ENCODE measurements around the gene DNM3. TPM values are rescaled to one million over a fixed set of nuclear protein-coding genes. Genes with fewer than 3 reads are reported as not detected.

DNM3 gene
- total and polyA plus RNA-seq, 2 experiments from 2014 or later, result 5.2 to 12.2 TPM

DNA sequence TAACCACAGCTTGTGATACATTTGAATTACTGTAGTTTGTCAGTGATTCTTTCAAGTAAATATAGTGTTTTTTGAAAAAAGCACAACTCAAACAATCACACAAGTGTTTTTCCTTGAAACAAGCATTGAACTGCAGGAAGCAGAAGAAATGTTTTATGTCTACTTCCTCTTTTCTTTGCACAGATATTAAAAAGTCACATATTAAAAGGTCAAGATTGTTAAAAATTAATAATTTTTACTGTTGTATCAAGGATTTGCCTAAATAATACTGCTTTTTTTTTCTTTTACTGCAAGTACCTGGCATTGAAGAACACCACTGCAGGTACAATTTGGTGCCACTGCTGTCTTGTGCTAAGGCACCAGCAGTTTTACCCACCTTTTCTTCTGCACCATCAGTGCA, 365.0 kb downstream of the DNM3 start:
- H3K4me1 Mint-ChIP-seq, result no peaks in the 10 kb centered on the region
- ATAC-seq, result no peak

More for the DNA sequence above, 365.0 kb downstream of the DNM3 start:
- Histone ChIP-seq H3K4me2 (no peak overlapping the region), H3K4me3 (no peak overlapping the region), H3K9me2 (ENCODE audit: insufficient read depth) (no peaks in the 10 kb centered on the region), H3K79me2 (replicated peaks; ENCODE audit: insufficient read depth) (no peaks in the 10 kb centered on the region), H2AFZ (no peak overlapping the region), H3K4me1 (ENCODE audit: insufficient read depth) (no peaks in the 10 kb centered on the region), H3K27me3 (ENCODE audit: insufficient read depth) (no peaks in the 10 kb centered on the region), H3K36me3 (ENCODE audit: insufficient read depth) (no peaks in the 10 kb centered on the region), H3K27ac (ENCODE audit: low read depth) (no peak overlapping the region), H3F3A (replicated peaks; ENCODE audit: low read depth) (no peaks in the 10 kb centered on the region), H4K20me1 (replicated peaks; ENCODE audit: insufficient read depth) (no peaks in the 10 kb centered on the region)
- Mint-ChIP-seq H3K36me3 (ENCODE audit: low read depth) (no peaks in the 10 kb centered on the region), H3K27ac (no peak overlapping the region), H3K27me3 (ENCODE audit: insufficient read depth, low read depth, poor library complexity) (peaks cover 2% of the 10 kb centered on the region), H3K9me3 (no peaks in the 10 kb centered on the region), H3K4me3 (no peak overlapping the region)
- no peak for DNase-seq (ENCODE audit: low spot score)
- TF ChIP-seq CREB1 (CRISPR knock-in tag; IDR thresholded peaks at IDR 0.05; ENCODE audit: low read depth) (no peak), EZH2phosphoT487 (IDR thresholded peaks at IDR 0.05; ENCODE audit: unreplicated experiment) (no peak), ZNF114 (CRISPR knock-in tag; IDR thresholded peaks at IDR 0.05) (no peak), JUNB (IDR thresholded peaks at IDR 0.05; ENCODE audit: unreplicated experiment) (no peak), NANOG (IDR thresholded peaks at IDR 0.05; ENCODE audit: borderline replicate concordance) (no peak), ZNF331 (CRISPR knock-in tag; IDR thresholded peaks at IDR 0.05; ENCODE audit: low read depth) (no peak), POLR2AphosphoS5 (IDR thresholded peaks at IDR 0.05; ENCODE audit: low read depth) (no peak), EZH2 (IDR thresholded peaks at IDR 0.05; ENCODE audit: low read depth, unreplicated experiment) (no peak)
- TF ChIP-seq, protein P1, sequence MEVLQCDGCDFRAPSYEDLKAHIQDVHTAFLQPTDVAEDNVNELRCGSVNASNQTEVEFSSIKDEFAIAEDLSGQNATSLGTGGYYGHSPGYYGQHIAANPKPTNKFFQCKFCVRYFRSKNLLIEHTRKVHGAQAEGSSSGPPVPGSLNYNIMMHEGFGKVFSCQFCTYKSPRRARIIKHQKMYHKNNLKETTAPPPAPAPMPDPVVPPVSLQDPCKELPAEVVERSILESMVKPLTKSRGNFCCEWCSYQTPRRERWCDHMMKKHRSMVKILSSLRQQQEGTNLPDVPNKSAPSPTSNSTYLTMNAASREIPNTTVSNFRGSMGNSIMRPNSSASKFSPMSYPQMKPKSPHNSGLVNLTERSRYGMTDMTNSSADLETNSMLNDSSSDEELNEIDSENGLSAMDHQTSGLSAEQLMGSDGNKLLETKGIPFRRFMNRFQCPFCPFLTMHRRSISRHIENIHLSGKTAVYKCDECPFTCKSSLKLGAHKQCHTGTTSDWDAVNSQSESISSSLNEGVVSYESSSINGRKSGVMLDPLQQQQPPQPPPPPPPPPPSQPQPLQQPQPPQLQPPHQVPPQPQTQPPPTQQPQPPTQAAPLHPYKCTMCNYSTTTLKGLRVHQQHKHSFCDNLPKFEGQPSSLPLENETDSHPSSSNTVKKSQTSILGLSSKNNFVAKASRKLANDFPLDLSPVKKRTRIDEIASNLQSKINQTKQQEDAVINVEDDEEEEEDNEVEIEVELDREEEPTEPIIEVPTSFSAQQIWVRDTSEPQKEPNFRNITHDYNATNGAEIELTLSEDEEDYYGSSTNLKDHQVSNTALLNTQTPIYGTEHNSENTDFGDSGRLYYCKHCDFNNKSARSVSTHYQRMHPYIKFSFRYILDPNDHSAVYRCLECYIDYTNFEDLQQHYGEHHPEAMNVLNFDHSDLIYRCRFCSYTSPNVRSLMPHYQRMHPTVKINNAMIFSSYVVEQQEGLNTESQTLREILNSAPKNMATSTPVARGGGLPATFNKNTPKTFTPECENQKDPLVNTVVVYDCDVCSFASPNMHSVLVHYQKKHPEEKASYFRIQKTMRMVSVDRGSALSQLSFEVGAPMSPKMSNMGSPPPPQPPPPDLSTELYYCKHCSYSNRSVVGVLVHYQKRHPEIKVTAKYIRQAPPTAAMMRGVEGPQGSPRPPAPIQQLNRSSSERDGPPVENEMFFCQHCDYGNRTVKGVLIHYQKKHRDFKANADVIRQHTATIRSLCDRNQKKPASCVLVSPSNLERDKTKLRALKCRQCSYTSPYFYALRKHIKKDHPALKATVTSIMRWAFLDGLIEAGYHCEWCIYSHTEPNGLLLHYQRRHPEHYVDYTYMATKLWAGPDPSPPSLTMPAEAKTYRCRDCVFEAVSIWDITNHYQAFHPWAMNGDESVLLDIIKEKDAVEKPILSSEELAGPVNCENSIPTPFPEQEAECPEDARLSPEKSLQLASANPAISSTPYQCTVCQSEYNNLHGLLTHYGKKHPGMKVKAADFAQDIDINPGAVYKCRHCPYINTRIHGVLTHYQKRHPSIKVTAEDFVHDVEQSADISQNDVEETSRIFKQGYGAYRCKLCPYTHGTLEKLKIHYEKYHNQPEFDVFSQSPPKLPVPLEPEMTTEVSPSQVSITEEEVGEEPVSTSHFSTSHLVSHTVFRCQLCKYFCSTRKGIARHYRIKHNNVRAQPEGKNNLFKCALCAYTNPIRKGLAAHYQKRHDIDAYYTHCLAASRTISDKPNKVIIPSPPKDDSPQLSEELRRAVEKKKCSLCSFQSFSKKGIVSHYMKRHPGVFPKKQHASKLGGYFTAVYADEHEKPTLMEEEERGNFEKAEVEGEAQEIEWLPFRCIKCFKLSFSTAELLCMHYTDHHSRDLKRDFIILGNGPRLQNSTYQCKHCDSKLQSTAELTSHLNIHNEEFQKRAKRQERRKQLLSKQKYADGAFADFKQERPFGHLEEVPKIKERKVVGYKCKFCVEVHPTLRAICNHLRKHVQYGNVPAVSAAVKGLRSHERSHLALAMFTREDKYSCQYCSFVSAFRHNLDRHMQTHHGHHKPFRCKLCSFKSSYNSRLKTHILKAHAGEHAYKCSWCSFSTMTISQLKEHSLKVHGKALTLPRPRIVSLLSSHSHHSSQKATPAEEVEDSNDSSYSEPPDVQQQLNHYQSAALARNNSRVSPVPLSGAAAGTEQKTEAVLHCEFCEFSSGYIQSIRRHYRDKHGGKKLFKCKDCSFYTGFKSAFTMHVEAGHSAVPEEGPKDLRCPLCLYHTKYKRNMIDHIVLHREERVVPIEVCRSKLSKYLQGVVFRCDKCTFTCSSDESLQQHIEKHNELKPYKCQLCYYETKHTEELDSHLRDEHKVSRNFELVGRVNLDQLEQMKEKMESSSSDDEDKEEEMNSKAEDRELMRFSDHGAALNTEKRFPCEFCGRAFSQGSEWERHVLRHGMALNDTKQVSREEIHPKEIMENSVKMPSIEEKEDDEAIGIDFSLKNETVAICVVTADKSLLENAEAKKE (CRISPR knock-in tag; IDR thresholded peaks at IDR 0.05), result no peak
- TF ChIP-seq, protein P2, sequence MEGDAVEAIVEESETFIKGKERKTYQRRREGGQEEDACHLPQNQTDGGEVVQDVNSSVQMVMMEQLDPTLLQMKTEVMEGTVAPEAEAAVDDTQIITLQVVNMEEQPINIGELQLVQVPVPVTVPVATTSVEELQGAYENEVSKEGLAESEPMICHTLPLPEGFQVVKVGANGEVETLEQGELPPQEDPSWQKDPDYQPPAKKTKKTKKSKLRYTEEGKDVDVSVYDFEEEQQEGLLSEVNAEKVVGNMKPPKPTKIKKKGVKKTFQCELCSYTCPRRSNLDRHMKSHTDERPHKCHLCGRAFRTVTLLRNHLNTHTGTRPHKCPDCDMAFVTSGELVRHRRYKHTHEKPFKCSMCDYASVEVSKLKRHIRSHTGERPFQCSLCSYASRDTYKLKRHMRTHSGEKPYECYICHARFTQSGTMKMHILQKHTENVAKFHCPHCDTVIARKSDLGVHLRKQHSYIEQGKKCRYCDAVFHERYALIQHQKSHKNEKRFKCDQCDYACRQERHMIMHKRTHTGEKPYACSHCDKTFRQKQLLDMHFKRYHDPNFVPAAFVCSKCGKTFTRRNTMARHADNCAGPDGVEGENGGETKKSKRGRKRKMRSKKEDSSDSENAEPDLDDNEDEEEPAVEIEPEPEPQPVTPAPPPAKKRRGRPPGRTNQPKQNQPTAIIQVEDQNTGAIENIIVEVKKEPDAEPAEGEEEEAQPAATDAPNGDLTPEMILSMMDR (conservative IDR thresholded peaks at IDR 0.05; ENCODE audit: low read depth in 2 of 2), result no peak
- TF ChIP-seq, protein P3, sequence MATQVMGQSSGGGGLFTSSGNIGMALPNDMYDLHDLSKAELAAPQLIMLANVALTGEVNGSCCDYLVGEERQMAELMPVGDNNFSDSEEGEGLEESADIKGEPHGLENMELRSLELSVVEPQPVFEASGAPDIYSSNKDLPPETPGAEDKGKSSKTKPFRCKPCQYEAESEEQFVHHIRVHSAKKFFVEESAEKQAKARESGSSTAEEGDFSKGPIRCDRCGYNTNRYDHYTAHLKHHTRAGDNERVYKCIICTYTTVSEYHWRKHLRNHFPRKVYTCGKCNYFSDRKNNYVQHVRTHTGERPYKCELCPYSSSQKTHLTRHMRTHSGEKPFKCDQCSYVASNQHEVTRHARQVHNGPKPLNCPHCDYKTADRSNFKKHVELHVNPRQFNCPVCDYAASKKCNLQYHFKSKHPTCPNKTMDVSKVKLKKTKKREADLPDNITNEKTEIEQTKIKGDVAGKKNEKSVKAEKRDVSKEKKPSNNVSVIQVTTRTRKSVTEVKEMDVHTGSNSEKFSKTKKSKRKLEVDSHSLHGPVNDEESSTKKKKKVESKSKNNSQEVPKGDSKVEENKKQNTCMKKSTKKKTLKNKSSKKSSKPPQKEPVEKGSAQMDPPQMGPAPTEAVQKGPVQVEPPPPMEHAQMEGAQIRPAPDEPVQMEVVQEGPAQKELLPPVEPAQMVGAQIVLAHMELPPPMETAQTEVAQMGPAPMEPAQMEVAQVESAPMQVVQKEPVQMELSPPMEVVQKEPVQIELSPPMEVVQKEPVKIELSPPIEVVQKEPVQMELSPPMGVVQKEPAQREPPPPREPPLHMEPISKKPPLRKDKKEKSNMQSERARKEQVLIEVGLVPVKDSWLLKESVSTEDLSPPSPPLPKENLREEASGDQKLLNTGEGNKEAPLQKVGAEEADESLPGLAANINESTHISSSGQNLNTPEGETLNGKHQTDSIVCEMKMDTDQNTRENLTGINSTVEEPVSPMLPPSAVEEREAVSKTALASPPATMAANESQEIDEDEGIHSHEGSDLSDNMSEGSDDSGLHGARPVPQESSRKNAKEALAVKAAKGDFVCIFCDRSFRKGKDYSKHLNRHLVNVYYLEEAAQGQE (IDR thresholded peaks at IDR 0.05; ENCODE audit: unreplicated experiment), result no peak
- TF ChIP-seq, protein P4, sequence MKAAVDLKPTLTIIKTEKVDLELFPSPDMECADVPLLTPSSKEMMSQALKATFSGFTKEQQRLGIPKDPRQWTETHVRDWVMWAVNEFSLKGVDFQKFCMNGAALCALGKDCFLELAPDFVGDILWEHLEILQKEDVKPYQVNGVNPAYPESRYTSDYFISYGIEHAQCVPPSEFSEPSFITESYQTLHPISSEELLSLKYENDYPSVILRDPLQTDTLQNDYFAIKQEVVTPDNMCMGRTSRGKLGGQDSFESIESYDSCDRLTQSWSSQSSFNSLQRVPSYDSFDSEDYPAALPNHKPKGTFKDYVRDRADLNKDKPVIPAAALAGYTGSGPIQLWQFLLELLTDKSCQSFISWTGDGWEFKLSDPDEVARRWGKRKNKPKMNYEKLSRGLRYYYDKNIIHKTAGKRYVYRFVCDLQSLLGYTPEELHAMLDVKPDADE (IDR thresholded peaks at IDR 0.05), result no peak
